NCI-H2107 (cell line): Measurements from ENCODE around the gene GSTO2.
"Not testable (repeated sequence)": the region's sequence is repeated elsewhere in the genome, so short reads cannot be mapped to it uniquely, and the experiment has no call there.

Experiments used
- DNase-seq: peaks from one replicate; lab custom pipeline; 2025; lab: John Stamatoyannopoulos, UW

GSTO2 gene

GRCh38 chr10:104268713-104269645 lies at the start of gene GSTO2:
Gene GSTO2, plus strand, starts transcription at chr10:104269184. Its CDS starts 5,732 bp downstream, at chr10:104274916.
- peak; percentile 90 for DNase-seq

- DNase-seq: no peak
These were observed 48.5 kb upstream of the GSTO2 start for GRCh38 chr10:104220522-104220921.

- no peak for DNase-seq
These were observed 45.7 kb upstream of the GSTO2 start for GRCh38 chr10:104223304-104223703.

- DNase-seq: no peak
These were observed 38.5 kb upstream of the GSTO2 start for GRCh38 chr10:104230490-104230889.

- DNase-seq: peak; percentile 71
These were observed 37.0 kb upstream of the GSTO2 start, which contains the start of gene CFAP43 for GRCh38 chr10:104231784-104232612. Gene CFAP43, minus strand, starts transcription at chr10:104232364. Its CDS starts 118 bp downstream, at chr10:104232246.

GRCh38 chr10:104232613-104233102 lies 36.3 kb upstream of the GSTO2 start:
- DNase-seq: no peak

- no peak for DNase-seq
These were observed 35.2 kb upstream of the GSTO2 start for GRCh38 chr10:104233817-104234216.

GRCh38 chr10:104234934-104235333 lies 34.0 kb upstream of the GSTO2 start:
- no peak for DNase-seq

- no peak for DNase-seq
These were observed 33.2 kb upstream of the GSTO2 start for GRCh38 chr10:104235801-104236200.

GRCh38 chr10:104240078-104240477 lies 28.9 kb upstream of the GSTO2 start:
- DNase-seq: no peak

- no peak for DNase-seq
These were observed 26.4 kb upstream of the GSTO2 start for GRCh38 chr10:104242545-104242944.

GRCh38 chr10:104243009-104243408 lies 26.0 kb upstream of the GSTO2 start:
- not testable (repeated sequence) for DNase-seq

- no peak for DNase-seq
These were observed 25.5 kb upstream of the GSTO2 start for GRCh38 chr10:104243512-104243911.

GRCh38 chr10:104245066-104245632 lies 23.8 kb upstream of the GSTO2 start:
- DNase-seq: no peak

GRCh38 chr10:104246976-104247375 lies 22.0 kb upstream of the GSTO2 start:
- no peak for DNase-seq

- no peak for DNase-seq
These were observed 21.4 kb upstream of the GSTO2 start for GRCh38 chr10:104247513-104248146.

- DNase-seq: not testable (repeated sequence)
These were observed 20.1 kb upstream of the GSTO2 start for GRCh38 chr10:104248931-104249330.

GRCh38 chr10:104250371-104250770 lies 18.6 kb upstream of the GSTO2 start:
- DNase-seq: no peak

- no peak for DNase-seq
These were observed 17.5 kb upstream of the GSTO2 start for GRCh38 chr10:104251443-104251842.

- no peak for DNase-seq
These were observed 16.6 kb upstream of the GSTO2 start for GRCh38 chr10:104252368-104252767.

GRCh38 chr10:104253106-104253505 lies 15.9 kb upstream of the GSTO2 start:
- no peak for DNase-seq
